HCT116 (cell line): ENCODE measurements around the gene APLF.

ENCODE experiments used
- CTCF ChIP-seq, 3 experiments: fragments of 200-600 bp in 1 of 3; sonication (generic) in 1 of 3; IDR thresholded peaks in 2 of 3; conservative IDR thresholded peaks in 1 of 3; 2 replicates each; pipeline ENCODE4 v1.5.1; 2012 to 2017; ENCODE audit warnings: low read depth in 2 of 3, low read length in 2 of 3, antibody characterized with exemption in 1 of 3, borderline replicate concordance in 1 of 3, control low read depth in 1 of 3, mild to moderate bottlenecking in 1 of 3, mixed read lengths in 1 of 3, mixed run types in 1 of 3, moderate library complexity in 1 of 3; ENCODE audit not compliant: insufficient read depth in 1 of 3
- EZH2phosphoT487 ChIP-seq: fragments of 200-600 bp; IDR thresholded peaks from 2 replicates; pipeline ENCODE4 v1.6.1; 2018; ENCODE audit warnings: antibody characterized with exemption, borderline replicate concordance
- MAX ChIP-seq: IDR thresholded peaks from 2 replicates; pipeline ENCODE4 v1.6.1; 2012
- REST ChIP-seq: IDR thresholded peaks from 2 replicates; pipeline ENCODE4 v1.6.1; 2012; ENCODE audit warnings: low read depth
- SIN3A ChIP-seq: IDR thresholded peaks from 2 replicates; pipeline ENCODE4 v1.6.1; 2012; ENCODE audit warnings: low read depth

- TF ChIP-seq EZH2phosphoT487, result no peak
- no peak for TF ChIP-seq REST
- TF ChIP-seq SIN3A, result no peak
- no peak for TF ChIP-seq CTCF (IDR thresholded peaks at IDR 0.05 in 2 of 3, conservative IDR thresholded peaks at IDR 0.05 in 1 of 3; ENCODE audit: borderline replicate concordance in 1 of 3, insufficient read depth in 1 of 3, low read depth in 2 of 3, low read length in 2 of 3)
- no peak for TF ChIP-seq MAX
Measured at GRCh38 chr2:68574202-68574791, 106.9 kb downstream of the APLF start.
